Ramos (cell line): ENCODE measurements around the gene IQSEC1.

Source experiments
- in situ Hi-C: fragments of 300-500 bp; cut with MboI; formaldehyde crosslinking; loops from one replicate; pipeline ENCODE4 v1.14.3; 2022; ENCODE audit warnings: low sequenced_read_pairs; ENCODE audit not compliant: unreplicated experiment

The IQSEC1 gene

DNA sequence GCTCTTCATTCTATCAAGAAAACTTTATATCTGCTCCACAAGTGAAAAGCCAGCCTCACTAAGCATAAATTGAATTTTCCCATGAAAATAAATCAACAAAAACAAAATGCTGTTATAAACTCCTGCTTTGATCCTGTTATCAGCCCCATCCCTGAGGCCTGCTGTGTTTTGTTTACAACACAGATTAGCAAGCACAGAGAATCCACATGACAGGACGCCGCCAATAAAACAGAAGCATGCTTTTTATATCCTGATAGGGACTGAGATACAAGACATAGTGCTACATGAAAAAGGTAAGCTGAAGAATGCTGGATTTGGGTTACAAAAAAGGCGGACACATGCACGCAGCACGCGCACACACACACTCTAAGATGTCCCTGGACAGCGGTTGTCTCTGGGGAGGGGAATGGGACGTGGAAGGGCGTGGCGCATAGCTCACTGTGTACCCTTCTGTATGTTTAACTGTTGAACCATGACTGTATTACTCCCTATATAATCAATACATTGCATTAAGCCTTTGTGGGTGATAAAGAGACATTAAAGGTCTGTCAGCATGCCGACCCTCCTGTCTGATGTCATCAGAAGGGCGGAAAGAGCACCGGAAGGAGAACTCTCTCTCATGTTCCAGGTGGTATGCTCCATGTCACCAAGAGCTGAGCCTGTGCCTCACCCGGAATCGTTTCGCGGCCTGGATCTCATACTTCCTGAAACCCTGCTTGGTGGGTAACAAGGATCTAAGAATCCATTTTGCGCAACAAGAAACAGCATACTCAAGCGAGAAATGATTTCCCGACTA lies 93.9 kb downstream of the IQSEC1 start:
- in situ Hi-C loops: no loop called here

DNA sequence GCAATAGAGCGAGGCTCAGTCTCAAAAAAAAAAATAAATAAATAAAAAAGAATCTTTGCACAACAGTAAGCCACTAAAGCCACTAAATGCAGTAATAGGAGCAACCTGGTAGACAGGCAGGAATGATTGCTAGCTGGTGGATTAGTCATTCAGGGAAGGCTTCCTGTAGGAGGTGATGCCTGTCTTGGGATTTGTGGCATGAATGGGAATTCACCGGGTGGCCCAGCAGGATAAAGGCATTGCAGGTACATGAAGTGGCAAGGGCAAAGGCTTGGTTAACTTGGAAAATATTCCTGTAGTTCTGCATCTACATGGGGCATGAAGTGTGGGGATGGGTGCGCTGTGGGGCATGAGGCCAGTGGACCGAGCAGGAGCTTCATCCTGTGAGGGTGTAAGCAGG lies 94.5 kb downstream of the IQSEC1 start:
- in situ Hi-C loops: no loop called here

DNA sequence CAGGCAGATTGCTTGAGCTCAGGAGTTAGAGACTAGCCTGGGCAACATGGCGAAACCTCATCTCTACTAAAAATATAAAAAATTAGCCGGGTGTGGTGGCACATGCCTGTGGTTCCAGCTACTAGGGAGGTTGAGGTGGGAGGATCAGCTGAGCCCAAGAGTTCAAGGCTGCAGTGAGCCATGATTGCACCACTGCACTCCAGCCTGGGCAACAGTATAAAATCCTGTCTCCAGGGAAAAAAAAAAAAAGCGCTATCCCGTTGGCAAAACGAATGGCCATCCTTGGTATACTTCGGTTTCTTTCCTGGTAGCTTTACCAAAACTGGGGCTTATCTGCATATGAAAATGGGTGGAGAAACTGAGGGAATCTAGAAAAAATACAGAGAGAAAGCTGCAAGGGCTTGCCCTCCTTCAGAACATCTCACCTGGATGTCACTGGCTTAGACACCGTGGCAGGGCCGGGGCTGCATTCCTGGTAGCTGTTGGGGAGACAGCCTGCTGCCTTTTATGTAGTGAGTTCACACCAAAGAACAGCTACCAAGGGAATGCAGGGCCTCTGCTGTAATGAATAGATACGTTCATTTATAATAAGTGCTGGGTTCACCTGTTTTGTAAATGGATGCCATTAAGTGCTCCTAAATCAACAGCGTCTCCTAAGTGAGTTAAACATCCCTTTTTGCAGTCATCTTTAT lies 96.0 kb downstream of the IQSEC1 start:
- in situ Hi-C loops: no loop called here

DNA sequence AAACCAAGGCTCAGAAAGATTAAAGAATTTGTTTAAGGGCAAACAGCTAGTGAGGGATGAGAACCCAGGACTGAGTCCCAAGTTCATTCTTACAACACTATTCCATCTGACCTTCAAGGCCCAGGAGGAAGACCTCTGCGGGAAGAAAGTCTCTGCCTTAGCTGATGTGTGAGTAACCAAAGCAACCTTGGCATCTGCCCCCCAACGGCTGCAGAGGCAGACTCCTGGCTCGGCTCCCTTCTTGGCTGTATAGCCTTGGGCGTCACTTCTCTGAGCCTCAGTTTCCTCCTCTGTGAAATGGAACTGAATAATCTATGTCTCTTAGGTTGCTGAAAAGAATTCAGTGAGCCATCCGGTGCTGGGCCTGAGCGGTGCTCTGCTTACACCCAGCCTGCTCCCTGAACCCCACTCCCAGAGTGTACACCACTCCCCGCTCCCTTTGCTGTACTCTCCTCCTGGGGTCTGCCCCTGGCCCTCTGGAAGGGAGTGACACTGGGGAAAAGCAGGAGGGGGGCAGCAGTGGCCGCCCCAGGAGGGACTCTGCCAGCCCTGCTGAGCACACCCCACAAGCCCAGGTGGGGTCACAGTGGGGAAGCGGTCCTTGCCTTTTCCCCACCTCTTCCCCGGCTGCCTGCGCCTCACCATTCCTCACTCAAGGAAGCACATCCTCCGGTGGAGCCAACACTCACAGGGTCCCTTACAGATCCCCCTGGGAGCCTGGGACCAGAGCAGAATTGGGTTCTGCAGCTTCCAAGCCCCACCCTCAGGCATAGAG lies 97.3 kb downstream of the IQSEC1 start:
- in situ Hi-C loops: no loop called here

DNA sequence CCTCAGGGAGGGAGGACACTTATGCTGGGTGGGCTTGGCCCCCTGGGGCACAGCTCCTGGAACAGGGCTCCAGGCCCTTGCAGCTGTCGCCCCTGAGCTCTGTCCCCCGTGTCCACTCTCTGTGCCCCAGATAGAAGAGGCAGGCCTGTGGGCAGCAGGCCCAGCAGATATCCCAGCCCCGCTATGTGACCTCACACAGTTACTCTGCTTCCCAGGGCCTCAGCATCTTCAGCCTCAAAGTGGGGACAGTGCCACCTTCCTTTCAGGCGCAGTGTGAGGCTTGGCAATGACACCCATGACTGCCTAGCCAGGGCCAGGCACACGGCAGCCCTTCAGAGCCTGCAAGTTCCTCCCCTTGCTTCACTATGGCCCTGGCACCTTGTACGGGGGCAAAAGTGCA lies 98.4 kb downstream of the IQSEC1 start:
- in situ Hi-C loops: no loop called here

DNA sequence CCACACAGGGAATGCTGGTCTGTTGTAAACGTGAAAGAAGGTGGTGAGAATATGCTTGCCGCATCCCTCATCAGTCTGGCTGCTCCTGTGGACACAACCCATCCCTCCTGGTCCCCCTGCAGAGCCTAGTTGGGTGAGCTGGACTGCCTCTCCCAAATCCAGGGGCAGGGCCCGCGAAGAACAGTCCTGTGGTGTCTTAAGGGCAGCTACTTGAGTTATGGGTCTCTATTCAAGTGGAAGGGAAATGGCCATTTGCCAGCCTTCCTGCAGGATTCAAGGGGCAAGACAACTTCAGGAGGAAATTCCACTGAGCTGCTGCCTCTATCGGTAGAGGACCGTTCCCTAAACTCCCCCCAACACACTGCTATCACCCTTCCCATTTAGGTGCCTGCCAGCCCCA lies 98.9 kb downstream of the IQSEC1 start:
- in situ Hi-C loops: no loop called here

DNA sequence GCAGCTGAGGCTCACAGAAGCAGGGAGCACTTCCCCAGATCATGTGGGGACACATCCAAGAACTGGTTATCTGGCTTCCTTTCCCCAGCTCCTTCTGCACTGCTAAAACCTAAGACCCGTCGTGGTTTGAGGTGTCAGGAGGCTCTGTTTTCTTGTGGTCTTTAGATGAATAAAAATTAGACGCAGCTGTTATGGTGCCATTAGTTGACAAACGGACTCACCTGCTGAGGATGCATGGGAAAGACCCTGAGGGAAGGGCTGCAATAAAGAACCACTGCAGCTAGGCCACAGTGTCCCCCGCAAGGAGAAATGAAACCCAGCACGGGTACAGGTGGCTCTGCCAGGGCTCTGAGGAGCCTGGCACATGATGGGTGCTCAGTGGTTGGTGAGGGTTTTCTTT lies 99.4 kb downstream of the IQSEC1 start:
- in situ Hi-C loops: no loop called here

DNA sequence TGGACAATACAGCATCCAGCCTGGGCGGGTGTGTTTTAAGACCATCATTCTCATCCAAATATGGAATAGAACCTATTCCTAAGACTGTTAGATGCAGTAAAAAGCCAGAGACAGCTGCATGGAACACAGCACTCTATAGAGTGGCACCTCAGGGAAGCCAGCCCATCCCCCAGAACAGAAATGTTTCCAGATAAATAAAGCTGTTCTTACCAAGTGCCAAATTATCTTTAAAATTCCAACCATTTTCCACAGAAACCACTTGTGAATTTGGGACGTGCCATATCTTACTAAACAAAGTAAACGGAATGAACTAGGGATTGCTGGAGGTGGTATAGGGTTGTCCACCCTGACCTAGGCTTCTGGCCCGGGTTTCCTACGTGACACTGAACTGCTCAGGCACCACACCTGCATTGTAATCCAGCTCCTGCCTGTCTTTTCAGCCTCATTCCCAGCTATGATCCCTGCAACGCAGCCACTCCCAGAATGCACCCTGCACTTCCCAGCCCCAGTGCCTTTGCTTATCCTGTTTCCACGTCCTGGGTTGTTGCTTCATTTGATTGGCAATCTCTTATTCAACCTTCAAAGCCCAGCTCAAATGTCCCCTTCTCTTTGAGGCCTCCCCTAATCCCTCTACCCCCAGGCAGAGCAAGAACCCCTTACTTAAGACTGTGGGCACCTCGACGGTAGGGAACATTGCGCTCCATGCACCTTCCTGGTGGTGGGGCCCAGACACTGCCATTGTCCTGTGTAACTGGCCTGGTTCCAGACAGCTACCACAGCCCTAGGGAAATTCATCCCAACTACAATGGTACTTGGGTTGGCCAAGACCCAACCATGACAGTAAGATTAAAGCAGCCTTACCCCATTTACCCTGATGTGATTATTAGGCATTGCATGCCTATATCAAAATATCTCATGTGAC lies 100.2 kb downstream of the IQSEC1 start:
- in situ Hi-C loops: no loop called here

DNA sequence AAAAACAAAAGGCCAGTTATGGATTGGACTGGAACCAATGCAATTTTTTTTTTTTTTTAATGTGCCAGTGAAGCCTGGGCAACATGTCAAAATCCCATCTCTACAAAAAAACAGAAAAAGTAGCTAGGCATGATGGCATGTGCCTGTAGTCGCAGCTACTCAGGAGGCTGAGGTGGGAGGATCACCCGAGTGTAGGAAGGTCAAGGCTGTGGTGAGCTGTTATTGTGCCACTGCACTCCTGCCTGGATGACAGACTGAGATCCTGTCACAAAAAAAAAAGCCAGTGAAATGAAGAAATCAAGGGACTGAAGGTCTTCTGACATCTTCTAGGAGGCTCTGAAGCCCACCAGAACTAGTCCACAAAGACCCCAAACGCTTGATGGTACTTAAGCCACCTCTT lies 101.2 kb downstream of the IQSEC1 start:
- in situ Hi-C loops: no loop called here

DNA sequence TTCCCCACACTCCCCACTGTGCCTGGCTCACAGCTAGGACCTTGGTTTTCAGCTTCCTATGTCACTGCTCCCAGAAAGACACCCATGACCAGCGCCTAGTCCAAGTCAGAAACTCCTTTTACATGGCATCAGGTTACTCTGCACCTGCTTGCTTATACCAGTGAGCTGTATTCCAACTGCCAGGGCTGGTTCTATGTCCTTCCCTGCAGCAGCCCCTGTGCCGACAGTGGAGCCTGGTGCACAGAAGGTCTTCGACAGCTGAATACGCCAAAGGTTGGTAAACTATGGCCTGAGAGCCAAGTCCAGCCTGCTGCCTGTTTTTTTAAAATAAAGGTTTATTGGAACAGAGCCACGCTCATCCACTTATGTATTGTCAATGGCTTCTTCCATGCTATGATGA lies 102.5 kb downstream of the IQSEC1 start:
- in situ Hi-C loops: no loop called here

DNA sequence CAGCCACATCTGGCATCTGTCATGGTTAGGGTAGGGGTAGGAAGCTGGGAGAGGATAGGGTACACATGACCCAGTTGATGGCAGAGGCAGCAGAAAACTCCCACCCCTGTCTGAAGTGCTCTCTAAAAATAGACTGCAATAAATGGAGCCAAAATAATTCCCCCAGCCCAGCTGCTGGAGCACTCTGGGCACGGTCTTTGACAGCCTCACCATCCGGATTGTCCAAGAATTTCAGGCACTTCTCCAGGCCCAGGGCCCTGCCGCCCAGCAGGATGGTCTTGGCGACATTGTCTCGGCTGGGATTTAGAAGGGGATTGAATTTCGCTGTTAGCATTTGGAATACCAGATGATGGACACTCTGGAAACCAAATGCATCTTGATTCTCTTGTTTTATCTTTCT lies 103.7 kb downstream of the IQSEC1 start:
- in situ Hi-C loops: no loop called here

DNA sequence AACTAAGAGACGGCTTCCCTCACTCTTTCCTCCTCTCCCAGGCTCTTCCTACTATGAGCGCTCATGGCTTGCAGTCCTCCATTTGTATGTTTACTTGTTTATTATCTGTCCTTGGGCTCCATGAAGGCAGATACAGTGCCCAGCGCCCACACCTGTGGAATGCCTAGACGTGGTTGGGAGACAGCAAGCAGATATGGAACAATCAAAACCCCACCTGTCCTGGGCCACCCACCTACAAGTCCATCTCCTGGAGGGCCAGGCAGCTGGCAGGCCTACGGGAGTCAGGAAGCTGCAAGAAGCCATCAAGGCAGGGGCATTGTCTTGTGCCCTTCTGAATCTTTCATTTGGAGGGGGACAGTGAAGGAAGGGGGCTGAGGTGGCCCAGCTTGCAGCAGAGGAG lies 104.7 kb downstream of the IQSEC1 start:
- in situ Hi-C loops: no loop called here

DNA sequence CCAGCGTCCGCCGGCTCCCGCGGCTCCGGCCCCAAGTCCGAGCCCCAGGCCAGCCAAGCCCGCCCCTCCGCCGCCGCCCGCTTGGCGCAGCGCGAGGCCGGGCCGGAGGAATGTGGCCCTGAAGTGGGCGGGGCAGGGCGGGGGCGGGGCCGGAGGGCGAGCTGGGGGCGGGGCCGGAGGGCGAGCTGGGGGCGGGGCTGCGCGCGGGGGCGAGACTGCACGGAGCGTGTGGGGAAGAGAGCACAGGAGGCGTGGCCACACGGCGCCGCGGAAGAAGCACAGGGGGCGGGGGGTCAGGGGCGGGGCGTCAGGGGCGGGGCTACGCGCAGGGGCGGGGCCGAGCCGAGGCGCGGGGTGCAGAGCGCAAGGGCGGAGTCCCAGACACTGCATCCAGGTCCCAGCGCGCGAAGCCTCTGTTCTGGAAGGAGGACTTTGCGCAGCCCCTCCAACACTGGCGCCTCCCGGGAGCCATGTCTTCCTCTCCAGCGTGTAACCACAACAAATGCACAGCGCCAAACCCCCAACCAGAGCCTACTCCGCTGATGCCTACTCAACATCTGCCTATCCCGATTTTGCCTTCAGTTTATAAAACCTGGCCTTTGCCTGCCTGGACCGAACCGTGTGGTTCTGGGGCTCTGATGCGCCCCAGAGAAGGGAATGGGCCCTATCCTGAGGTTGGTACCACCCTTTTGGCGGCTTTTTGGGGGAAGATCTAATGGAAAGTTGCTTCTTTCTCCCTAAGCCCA lies 105.5 kb downstream of the IQSEC1 start:
- in situ Hi-C loops: no loop called here

DNA sequence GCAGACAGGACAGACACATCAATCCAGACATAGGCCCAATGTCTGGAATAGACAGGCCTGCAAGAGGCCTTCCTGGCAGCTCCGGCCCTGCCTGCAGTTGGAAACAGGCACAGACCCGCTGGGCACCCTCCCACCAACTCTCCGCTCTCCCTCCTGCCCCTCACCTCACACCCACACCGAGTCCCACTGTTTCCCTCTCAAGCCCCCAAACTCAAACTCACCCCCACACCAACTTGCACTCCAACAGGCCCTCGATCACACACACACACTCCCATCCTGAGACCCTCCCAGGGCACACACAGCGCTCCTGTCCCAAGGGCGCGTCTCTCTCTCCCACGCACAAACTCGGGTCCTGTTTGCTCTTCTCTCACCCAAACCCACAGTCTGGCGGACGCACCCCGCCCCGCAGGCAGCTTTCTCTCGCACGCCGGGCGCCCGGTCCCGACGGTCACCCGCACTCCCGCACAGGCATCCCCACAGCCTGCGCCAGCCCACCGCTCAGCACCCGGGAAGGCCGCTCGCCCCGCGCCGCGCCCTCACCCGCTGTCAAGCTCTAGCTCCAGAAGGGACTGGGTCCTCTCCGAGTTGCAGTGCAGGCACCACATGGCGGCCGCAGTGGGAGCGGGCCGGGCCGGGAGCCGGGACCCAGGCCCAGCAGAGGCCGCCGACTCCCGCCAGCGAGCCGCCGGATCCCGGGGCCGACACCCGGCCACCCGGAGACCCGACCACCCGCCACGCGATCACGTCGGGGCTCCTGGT lies 106.2 kb downstream of the IQSEC1 start:
- in situ Hi-C loops: no loop called here

DNA sequence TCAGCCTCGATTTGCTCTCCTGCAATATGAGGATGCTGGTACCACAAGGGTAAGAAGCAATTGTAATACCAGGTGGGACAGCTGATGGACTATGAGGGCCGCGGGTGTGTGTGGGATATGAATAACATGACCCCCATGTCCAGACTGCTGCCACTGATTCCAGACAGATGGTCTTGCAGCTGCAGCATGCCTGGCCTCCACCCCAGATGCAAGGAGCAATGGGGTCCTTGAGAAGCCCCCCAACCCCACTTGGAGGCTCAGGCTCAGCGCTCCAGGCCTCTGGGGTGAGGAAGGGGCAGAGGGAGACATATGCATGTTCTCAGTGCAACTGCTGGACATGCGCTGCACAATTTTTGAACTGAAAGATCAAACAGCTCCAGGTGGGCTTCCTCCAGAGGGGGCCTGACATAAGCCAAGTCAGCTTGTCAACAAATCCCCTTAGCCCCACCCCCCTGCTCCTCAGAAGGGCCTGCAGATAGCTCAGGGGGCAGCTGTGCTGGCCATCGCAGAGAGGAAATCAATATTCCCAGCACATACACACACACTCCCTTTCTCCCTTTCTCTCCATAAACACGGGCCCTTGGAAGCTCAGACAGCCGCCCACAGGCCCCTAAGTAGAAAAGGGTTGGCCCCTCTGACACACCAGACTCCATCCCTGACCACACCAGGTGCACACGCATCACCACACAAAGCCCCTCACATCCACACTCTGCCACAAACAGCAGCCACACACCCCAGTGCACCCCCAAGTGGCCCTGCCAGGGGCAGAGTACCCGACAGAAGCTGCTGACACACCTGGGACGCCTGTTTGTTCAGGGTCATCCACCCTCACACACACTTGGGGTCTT lies 107.0 kb downstream of the IQSEC1 start:
- in situ Hi-C loops: no loop called here

DNA sequence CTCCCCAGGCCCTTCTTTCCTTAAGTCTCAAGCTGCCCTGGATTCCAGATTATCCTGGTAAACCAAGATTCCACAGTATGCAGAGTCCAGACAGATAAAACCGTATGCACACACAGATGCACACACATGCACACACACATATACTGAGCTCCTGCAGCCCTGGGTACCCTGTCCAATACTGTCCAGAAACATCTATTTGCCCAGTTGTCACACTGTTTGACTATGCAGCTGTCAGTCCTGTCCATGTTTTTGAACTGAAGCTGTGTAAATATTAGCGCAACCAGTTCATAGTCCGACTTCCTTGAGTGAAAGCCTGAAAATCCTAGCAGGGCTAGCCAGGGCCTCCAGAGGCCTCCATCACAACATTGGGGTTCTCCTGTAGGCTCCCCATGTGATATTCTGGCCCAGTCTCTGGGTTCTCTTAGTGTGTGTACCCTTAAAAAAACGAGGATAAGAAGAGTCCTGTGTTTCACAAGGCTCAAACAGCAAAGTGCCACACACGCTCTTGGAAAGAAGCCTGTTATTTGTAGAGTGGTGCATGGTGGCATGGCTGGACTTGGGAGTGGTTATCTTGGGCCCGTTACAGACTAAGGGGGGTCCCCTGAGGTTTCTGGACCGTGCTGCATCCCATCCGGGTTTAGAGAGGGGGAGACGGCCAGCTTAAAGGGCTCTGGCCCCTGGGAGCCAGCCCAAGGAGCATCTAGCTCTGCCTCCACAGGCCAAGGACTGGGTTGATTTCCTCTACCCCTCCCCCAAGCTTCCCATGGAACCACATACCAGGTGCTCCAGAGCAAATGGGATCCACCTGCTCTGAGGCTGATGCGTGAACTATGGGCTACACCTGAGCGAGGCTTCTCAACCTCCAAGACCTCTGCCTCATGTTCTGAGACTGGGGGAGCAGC lies 108.3 kb downstream of the IQSEC1 start:
- in situ Hi-C loops: no loop called here
